ENCODE measurements around the gene ITM2A. TPM values are rescaled to one million over a fixed set of nuclear protein-coding genes. Genes with fewer than 3 reads are reported as not detected.

ITM2A gene
- total RNA-seq (2022; extraction: Qiagen RNA extraction; ENCODE audit: low read depth), result 0.12 TPM in 1 of 5 replicates, not detected in the others

DNA sequence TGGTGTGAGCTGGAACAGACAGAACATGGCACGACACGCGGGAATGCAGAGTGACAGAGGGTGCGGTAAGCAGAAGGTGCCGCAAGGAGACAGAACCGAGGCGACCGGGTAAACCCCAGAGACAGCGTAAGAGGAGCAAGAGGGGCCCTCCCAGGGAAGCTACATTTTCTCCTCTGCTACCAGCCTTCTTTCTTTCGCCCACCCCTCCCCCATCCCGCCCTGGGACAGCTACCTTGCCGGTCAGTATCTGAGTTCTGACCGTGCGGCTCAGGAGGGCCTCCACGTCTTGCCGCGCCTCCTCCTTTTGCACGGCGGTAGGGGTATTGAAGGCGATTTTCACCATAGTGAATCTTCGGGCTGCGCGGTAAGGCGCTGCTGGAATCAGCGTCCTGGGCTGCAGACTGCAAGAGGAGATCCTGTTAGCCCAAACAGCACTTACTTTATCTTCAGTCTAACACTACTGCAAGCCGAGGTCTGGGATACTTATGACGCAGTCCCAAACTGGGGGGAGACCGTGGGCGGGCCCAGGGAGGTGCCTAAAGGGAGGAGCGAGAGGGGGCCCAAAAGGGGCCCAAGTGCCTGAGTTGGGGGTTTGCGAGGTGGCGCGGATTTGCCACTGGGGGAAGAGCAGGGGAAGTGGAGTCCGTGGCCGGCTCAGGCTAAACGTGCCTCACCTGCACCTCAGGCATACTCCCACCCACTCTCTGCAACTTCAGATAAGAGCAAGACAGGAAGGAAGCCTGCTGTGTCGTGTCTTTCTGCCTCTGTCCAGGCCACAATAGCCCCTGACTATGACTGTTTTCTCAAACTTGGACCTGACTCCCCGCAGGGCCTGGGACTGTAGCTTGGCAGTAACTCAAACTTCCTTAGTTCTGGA lies at the start of gene ITM2A:
Gene ITM2A, minus strand, starts transcription at position 462 of the 877 bp plus-strand sequence. Its CDS starts 119 bp downstream, at position 343.

Other genes with a start within 250 kb of the ITM2A start
- gene GPR174, start 222.6 kb downstream of the ITM2A start, total RNA-seq (2022; extraction: Qiagen RNA extraction; ENCODE audit: low read depth), result not detected in 5 replicates

All from A549 treated with DMSO at 1 μM for 4 hours (cell line).